ENCODE data around the gene PARK7. TPM values are rescaled to one million over a fixed set of nuclear protein-coding genes. Genes with fewer than 3 reads are reported as not detected.

PARK7 gene
- total RNA-seq, 2 experiments from 2014 or later = 138 to 306 TPM

DNA sequence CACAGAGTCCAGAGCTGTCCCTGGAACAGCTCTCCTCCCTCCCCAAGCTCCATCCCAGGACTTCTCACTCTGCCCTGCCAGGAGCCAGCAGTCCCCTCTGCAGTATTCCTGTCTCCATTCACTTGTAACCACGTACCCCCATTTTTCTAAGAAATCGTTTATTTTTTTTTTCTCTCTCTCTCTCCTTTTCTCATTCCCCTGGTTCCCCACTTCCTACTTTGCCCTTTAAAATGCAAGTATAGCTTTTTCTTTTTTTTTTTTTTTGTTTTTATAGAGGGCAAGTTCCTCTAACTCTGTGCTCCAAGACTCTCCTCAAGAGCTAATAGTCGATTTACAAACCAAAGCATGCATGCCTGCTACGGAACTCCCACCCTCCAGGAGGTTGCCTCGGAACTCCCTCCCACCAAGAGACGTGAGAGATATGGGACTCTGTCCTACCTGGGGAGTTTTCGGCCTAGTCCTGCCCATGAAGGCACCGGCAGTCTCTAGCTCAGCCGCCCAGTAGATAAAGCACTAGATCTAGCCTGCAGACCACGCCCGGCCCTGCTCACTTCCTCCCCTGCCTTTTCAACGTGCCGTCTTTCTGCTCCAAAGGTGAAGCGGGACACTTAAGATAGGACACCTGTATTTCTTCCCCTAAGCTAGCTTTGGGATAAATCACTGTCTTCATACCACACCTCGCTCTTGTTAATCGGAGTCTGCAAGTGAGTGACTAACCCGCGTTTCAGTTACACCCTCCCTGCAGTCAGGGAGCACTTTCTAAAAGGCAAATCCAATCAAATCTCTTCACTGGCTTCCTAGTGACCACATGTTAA lies 48.6 kb upstream of the PARK7 start:
- no peak for TF ChIP-seq EZH2phosphoT487 (IDR thresholded peaks at IDR 0.05; ENCODE audit: borderline replicate concordance, low read depth, low read length)
- TF ChIP-seq, protein P1, sequence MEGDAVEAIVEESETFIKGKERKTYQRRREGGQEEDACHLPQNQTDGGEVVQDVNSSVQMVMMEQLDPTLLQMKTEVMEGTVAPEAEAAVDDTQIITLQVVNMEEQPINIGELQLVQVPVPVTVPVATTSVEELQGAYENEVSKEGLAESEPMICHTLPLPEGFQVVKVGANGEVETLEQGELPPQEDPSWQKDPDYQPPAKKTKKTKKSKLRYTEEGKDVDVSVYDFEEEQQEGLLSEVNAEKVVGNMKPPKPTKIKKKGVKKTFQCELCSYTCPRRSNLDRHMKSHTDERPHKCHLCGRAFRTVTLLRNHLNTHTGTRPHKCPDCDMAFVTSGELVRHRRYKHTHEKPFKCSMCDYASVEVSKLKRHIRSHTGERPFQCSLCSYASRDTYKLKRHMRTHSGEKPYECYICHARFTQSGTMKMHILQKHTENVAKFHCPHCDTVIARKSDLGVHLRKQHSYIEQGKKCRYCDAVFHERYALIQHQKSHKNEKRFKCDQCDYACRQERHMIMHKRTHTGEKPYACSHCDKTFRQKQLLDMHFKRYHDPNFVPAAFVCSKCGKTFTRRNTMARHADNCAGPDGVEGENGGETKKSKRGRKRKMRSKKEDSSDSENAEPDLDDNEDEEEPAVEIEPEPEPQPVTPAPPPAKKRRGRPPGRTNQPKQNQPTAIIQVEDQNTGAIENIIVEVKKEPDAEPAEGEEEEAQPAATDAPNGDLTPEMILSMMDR (conservative IDR thresholded peaks at IDR 0.05; ENCODE audit: low read length) = no peak
- Histone ChIP-seq H3K79me2 (ENCODE audit: insufficient read depth, low read depth, low read length) (no peaks in the 10 kb centered on the region), H3K27ac (ENCODE audit: low read depth, low read length, poor library complexity, severe bottlenecking) (no peak overlapping the region), H3K9me2 (ENCODE audit: insufficient read depth, low read length) (no peaks in the 10 kb centered on the region), H2AFZ (ENCODE audit: low read length) (no peak overlapping the region), H3K4me2 (ENCODE audit: low read length) (no peak overlapping the region), H3K4me1 (ENCODE audit: insufficient read depth, low read length, poor library complexity, severe bottlenecking) (no peaks in the 10 kb centered on the region), H3K4me3 (ENCODE audit: low read depth, low read length, poor library complexity, severe bottlenecking) (no peak overlapping the region), H4K20me1 (ENCODE audit: insufficient read depth, low read length) (no peaks in the 10 kb centered on the region), H3K9me3 (ENCODE audit: low read length) (no peaks in the 10 kb centered on the region), H3K36me3 (ENCODE audit: insufficient read depth, low read length) (no peaks in the 10 kb centered on the region)
- ChIA-PET POLR2A (no interaction called here), CTCF (ENCODE audit: unreplicated experiment) (interaction anchor here (0.5 kb wide), 1 partner anchor 59 kb away, joined by 4 read pairs; no protein-coding TSS in a partner anchor)
- intact Hi-C loops (cut with micrococcal nuclease; ENCODE audit: unreplicated experiment) = no loop called here
- no TSS peak for BruUV-seq (replicated peaks)
- DNase-seq (ENCODE audit: low spot score) = no peak

DNA sequence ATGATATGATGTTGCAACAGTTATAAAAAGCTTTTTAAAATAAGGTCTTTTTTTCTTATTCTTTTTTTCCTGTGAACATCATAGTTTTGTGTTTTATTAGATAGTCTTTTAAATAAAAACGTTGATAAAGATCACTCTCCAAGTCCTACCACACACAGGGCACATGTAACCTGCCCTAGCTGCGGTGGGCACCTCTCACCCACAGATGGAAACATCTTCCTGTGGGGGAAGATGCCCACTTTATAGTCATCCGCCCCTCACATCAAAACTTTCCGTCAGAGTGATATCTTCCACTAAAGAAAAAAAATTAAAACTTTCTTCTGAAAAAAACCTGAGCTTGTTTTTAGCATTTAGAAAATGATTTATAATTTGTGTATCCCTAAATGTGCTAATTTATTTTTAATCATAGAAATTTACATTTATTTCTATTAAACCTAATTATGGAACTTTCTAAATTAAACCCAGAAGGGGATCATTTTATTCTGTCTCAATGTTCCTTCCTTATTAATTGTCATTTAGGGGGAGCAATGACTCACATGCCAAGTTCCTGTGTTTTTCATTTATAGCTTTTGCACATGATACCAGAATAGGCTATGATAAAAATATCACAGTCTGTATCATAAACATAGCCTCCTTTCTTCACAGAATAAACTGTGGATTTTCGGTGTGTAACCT lies 45.5 kb upstream of the PARK7 start:
- no TSS peak for BruUV-seq (replicated peaks)
- intact Hi-C loops (cut with micrococcal nuclease; ENCODE audit: unreplicated experiment) = no loop called here
- H2AFZ ChIP-seq (ENCODE audit: low read length) = no peak overlapping the region

More for the DNA sequence above, 45.5 kb upstream of the PARK7 start:
- TF ChIP-seq EZH2phosphoT487 (IDR thresholded peaks at IDR 0.05; ENCODE audit: borderline replicate concordance, low read depth, low read length) = no peak
- TF ChIP-seq, protein P1 (conservative IDR thresholded peaks at IDR 0.05; ENCODE audit: low read length) = no peak
- no peak overlapping the region for H3K27ac ChIP-seq (ENCODE audit: low read depth, low read length, poor library complexity, severe bottlenecking)
- ChIA-PET POLR2A (no interaction called here), CTCF (ENCODE audit: unreplicated experiment) (no interaction called here)
- H3K4me3 ChIP-seq (ENCODE audit: low read depth, low read length, poor library complexity, severe bottlenecking) = no peak overlapping the region
- no peaks in the 10 kb centered on the region for H3K4me1 ChIP-seq (ENCODE audit: insufficient read depth, low read length, poor library complexity, severe bottlenecking)
- no peaks in the 10 kb centered on the region for H3K36me3 ChIP-seq (ENCODE audit: insufficient read depth, low read length)
- H3K9me3 ChIP-seq (ENCODE audit: low read length) = no peaks in the 10 kb centered on the region
- H3K9me2 ChIP-seq (ENCODE audit: insufficient read depth, low read length) = no peaks in the 10 kb centered on the region
- no peak overlapping the region for H3K4me2 ChIP-seq (ENCODE audit: low read length)
- no peaks in the 10 kb centered on the region for H4K20me1 ChIP-seq (ENCODE audit: insufficient read depth, low read length)
- no peaks in the 10 kb centered on the region for H3K79me2 ChIP-seq (ENCODE audit: insufficient read depth, low read depth, low read length)
- DNase-seq (ENCODE audit: low spot score) = no peak
